Eye (tissue), 1 donor: ENCODE measurements around the gene PRKG1.

Experiments used
- DNase-seq: peaks from one replicate; pipeline ENCODE4 v3.0.0-alpha.2; 2015

The PRKG1 gene

DNA sequence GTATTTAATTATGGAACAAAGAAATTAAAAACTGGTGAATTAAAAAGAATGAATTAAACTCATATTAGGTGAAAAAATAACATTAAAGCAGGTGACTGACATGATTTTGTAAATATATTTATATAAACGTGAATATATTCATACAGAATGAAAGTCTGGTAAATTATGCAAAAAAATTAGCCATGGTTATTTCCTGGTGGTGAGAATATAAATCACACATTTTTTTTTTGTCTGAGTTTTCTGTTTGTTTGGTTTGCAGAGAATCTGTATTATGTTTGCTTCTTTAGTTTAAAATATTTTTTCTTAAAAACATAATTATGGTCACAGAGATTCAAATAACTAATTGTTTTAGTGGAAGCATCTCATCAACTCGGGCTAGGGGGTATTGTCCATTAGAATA is 698.1 kb downstream of the PRKG1 start:
- DNase-seq, result no peak

DNA sequence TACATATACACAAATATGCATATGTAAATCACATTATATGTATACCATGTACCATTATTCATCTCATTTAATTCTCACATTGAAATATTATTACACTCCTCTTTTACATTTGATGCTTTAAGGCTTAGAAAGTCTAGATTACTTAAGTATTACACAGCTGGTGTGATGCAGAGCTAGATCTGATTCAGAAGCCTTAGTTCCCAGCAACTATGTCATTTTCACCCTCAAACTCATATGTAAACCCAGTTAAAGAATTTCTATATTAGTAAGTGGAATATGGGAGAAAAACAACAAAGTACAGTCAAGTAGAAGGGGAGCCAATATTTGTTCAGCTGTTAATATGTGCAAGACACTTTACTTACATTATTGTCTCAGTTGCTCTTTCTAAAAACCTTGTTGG is 699.4 kb downstream of the PRKG1 start:
- no peak for DNase-seq

DNA sequence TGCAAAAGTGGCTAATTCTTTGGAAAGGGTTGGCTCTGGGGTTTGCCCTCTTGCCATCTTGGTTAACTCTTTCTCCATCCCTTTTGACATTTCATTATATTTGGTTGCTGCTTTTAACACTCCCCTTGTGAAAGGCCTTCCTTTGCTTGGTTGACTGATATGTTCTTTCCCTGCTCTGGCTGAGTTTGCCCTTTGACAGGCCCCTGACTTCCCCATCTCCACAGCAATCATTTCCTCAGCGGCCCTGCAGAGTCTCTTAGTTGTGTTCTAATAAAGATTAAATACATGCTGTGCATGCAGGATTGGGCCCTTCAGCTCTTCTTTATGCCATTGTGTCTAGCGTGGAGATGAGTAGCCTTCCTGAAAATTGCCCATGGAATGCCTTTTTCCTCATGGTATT is 709.7 kb downstream of the PRKG1 start:
- no peak for DNase-seq

DNA sequence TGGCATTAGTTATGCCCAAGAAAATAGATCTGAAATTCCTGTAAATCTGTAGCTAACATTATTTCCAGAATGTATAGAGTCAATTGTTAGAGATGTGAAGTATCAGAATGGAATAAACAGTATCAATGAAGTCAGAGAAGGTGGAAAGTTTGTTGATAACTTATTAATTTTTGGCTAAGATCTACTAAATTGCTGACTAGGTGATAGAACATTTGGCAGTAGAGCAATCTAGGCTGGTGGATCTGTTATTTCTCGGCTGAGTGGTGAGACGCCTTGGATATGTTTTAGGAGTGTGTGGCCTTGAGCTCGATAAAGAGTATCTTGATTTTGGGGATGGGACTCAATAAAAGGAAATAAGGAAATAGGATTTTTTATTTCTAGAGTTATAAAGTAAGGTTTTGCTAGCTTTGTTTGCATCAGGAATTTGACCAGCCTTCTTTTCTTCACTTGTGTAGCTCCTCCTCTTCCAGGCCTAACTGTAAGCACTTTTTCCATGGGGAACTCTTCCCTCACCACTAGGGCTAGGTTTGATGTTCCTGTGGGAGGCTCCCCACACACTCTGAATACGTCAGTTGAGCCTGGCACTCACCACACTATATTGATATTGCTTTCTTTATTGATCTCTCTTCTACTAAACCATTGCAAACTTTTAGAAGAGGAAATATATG is 711.9 kb downstream of the PRKG1 start:
- DNase-seq, result no peak

DNA sequence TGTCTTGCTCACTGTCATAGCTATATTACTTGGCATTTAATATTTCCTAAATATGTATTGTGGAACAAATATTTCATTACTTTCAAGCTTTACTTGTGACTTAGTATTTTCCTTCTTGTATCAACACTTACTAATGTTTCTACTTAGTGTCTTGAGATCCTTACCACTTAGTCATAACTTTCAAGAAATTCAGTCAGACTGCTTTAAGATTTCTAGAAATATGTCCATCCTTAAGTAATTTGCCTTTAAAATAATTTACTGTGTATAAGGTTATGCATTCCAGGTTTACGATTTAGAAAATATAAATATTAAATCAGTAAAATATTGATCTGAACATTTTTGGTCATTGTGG is 712.4 kb downstream of the PRKG1 start:
- DNase-seq, result no peak

DNA sequence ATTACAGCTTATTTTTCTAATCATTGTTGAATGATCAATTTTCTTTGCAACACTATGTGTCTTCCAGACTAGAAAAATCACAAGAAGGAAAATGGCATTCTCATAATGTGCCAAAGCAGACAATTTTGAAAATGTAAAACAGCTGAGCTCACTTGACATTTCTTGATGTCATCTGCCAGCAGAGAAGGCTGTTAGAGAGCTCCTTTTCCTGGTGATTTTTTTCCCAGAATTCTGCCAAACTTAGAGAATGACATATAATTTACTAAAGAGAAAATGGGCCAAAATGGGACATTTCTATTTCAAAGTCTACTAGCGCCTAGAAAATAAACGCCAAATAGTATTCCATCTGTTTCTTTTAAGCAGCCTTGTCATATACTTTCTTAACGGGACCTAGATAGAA is 714.0 kb downstream of the PRKG1 start:
- DNase-seq, result no peak

DNA sequence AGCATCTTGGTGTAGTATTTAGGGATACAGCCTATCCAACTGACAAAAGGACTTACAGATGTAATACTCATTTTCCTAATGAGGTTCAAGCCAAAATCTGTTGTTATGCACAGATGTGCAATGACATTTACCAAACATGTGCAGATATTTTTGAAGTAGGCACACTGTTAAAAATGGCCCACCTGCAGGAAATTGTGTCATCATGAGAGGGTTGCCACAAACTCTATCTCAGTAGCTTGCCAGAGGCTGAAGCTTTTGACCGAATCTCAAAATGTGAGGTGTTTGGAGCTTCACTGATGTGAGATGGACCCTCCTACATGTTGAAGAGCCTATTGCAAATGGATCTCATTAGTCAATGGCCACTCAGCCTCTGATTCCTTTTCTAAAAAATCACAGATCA is 714.8 kb downstream of the PRKG1 start:
- DNase-seq, result no peak

DNA sequence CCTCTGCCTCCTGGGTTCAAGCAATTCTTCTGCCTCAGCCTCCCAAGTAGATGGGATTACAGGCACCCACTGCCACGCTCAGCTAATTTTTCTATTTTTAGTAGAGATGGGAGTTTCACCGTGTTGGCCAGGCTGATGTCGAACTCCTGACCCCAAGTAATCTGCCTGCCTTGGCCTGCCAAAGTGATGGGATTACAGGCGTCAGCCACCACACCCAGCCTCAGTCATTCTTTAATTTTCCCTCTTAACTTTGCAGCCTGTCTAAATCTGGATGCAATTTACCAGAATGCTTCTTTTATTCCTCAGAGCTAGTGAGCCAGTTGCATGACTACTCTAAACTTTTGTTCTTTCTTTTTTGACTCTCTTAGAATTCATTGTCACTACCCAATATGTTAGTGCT is 715.6 kb downstream of the PRKG1 start:
- no peak for DNase-seq

DNA sequence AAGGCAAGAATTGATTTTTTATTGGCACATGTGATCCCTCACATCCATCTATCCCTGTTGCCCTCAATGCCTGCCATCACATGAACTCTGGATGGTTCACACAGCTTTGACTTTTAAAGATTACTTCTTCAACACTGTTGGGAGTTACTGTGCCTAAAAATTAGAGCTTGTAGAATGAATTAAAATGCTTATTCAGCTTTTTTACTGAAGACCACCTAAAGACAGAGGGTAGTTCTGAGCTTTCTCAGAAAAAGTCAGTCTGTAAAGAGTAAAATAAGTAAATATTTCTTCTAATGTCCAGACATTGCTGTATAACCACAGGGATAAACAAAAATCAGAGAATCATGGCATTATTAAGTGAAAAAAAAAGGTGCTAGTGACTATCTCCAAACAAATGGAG is 718.4 kb downstream of the PRKG1 start:
- DNase-seq, result no peak

DNA sequence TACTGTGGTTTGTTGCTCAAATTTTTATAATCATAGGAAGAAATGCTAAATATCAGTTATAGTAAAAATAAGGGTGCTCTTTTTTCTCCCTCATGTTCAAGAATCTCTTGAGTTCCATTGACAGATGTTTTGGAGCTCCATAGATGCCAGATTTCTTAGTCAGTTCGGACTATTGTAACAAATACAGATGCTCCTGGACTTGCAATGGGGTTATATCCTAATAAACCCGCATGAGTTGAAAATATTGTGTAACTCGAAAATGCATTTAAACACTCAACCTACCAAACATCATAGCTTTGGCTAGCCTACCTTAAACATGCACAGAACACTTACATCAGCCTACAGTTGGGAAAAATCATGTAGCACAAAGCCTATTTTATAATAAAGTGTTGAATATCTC is 725.8 kb downstream of the PRKG1 start:
- no peak for DNase-seq

DNA sequence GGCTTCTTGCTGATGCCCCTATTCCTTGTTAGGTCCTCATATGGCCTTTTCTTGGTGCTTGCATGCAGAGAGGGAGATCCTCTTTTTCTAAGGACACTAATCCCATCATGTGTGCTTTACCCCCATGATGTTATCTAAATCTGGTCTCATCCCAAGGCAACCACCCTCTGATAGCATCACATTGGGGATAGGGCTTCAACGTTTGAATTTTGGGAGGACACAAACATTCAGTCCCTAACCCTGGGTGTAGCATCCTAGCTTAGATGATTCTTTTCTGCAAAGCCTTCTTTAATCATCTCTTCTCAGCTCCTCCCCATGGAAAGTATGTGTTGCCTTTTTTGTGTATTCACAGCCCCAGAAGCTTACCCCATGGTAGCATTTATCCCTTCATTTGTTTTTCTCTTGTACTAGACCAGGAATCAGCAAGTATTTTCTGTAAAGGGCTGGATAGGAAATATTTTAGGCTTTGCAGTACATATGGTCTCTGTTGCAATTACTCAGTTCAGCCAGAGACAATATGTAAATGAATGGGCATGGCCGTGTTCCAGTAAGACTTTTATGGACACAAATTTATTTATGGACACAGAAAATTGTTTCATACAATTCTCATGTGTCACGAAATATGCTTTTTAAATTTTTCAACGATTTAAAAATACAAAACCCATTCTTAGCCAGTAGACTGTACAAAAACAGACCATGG is 726.6 kb downstream of the PRKG1 start:
- no peak for DNase-seq

DNA sequence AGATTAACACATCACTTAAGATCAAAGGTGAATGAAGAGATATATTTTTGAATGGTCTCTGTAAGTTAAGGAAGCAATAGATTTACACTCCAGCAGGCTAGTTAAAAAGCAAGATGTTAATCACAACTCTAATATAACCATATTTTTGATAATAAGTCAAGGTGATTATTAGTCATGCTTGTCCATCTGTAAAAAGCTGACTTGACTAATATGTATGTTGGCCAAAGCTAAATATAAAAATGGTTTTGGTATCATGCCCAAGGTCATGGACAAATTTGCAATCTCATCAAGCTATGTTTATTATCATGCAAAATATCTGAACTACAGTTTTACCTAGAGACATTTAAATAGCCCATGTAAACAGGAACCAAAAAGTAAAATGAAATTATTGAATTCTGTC is 727.7 kb downstream of the PRKG1 start:
- no peak for DNase-seq

DNA sequence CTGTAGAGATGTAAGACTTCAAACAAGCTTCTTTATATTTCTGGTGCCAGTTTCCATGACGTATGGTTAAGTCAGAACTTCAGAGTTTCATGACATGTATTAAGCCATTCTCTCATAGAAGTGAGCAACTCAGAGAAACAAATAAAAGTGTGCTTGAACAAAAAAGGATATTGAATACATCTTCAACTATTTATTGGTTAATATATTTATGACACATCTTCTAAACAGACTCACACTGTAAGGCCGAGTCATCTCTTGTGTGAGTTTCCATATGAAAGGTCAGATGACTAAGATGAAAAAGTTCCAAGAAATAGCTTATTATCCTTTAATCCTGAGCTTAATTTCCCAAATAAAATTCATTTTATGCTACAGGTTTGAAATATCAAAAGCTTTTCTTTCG is 730.6 kb downstream of the PRKG1 start:
- no peak for DNase-seq

DNA sequence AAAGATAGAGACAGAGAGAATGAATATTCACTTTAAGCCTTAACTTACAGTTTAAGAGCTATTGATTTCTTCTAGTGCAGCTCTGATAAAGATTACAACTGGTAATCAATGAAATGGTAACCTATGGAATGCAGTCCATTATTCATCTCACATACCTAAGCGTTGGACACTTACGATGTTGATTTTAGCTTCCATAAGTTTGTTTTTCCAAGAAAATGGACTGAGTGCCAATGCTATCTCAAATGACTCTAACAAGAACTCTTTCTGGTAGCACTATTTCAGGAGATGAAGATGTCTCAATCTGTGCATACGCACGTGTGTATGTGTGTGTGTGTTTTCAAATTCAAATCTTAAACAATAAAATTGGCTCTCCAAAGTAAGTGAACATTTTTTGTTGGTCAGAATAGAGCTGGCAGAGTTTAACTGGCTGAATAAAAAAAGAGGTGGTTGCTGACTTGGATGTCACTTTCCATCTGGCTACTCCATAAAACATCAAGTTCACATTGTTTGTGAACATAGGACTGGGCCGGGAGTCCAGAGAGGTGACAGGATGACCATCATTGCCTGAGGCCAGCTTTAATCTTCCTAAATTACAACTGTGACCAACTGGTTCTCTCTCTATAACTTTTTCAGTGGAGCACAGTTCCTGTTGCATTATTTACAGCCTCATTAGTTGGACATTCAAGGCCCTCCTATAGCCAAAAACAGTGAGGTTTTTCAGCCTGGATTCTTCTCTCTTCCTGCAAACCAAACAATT is 732.0 kb downstream of the PRKG1 start:
- DNase-seq, result no peak

DNA sequence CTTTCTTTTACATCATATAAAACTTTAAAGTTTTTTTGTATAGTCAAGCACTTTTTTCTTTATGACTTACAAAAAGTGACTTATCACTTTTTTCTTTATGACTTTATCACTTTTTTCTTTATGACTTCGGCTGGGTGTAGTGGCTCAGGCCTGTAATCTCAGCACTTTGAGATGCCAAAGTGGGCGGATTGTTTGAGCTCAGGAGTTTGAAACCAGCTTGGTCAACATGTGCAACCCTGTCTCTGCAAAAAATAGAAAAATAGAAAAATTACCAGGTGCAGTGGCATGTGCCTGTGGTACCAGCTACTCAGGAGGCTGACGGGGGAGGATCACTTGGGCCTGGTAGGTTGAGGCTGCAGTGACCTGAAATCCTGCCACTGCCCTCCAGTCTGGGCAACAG is 733.9 kb downstream of the PRKG1 start:
- DNase-seq, result no peak

DNA sequence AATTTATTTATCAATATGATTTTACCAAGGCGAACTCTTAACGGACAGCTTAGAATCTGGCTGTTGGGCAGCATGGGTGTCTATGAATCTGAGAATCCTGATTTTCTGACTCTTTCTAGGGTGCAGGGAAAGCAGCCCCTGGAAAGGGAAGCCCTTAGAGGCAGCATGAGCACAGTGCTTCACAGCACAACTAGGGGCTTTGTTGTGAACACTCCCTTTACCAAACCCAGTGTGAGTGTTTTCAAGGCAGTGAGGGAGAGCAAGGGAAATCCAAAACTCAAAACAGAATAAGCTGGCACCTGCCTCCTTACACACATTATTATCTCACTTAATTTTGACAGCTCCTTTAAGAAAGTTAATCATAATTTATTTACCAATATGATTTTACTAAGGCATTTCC is 741.4 kb downstream of the PRKG1 start:
- no peak for DNase-seq

DNA sequence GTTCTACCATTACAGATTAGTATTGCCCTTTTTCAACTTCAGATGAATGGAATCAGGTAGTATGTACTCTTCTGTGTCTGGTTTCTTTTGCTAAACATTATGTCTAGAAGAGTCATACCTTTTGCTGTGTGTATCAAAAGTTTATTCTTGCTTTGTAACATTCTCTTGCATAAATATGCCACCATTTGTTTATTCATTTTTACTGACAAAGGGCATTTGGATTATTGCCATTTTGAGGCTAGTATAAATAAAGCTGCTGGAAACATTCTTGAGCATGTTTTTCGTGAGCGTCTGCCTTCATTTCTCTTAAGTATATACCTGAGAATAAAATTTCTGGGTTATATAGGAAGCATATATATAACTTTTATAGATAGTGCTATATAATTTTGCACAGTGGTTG is 746.8 kb downstream of the PRKG1 start:
- no peak for DNase-seq

DNA sequence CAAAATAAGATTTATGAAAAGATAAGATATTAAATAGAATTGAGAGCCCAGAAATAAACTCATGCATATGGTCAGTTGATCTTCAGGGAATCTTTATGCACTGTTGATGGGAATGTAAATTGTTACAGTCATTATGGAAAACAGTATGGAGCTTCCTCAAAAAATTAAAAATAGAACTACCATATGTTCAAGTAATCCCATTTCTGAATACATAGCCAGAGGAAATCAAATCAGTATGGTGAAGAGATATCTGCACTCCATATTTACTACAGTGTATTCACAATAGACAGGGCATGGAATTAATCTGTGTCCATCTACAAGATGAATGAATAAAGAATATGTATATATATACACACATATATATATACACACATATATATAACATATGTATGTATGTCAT is 747.5 kb downstream of the PRKG1 start:
- DNase-seq, result no peak

DNA sequence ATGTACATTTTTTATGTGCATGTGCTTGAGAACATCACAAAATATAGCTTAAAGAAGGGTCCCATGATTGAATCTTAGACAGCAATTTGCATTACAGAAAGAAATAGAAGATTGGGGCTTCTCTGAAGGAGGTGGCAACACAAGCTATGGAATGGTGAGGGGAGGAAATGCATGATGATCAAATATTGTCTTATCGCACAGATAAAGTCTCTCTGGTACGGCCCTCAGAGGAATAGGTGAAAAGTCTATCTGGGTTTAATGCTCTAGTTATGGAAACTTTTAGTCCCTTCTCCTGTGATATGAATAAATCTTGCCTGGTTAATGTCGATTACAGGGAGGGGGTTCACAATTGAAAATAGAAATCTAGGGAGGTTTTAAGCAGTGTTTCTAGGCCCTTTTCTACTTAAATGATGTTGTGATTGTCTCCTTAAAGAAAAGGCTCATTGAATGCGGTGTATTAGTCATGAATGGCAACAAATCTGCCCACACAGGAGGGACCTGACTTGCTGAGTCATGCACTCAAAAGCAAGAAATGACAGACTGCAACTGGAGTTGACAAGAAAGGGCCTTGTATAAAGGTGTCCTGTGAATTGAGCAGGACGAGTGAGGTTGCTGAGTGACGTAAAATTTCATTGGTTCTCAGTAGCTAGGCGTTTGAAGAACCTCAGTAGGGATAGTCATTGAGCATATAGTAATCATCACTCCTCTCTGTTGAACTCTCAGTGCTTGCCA is 758.5 kb downstream of the PRKG1 start:
- no peak for DNase-seq

DNA sequence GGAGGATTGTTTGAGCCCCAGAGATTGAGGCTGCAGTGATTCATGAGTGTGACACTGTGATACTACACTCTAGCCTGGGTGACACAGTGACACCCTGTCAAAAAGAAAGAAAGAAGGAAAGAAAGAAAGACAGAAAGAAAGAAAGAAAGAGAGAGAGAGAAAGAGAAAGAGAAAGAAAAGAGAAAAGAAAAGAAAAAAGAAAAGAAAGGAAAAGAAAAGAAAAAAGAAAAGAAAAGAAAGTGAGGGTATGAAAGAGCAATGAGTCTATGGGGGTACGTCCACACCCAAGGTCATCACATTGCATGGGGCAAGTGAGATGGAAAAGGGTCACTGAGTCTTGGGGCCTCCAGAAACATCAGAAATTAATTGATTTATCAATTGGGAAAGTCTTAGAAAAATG is 760.3 kb downstream of the PRKG1 start:
- DNase-seq, result no peak

DNA sequence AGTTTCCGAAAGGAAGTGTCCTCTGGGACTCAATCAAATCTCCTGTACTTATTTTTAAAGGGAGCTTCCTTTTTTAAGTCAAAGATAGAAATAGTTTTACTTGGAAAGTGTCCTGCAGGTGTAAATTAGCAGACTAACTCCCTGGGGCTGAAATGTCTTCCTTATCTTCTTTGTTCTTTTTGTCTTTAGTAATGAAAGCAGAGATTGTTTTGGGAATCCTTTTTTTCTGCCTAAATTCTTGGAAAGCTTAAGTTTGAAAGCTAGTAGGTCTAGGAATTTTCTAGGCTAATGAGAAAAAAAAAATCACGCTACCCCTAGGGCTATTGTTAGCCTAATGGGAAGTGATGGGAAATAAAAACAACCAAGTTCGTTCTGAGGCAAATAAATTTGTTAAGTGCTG is 764.2 kb downstream of the PRKG1 start:
- DNase-seq, result no peak

DNA sequence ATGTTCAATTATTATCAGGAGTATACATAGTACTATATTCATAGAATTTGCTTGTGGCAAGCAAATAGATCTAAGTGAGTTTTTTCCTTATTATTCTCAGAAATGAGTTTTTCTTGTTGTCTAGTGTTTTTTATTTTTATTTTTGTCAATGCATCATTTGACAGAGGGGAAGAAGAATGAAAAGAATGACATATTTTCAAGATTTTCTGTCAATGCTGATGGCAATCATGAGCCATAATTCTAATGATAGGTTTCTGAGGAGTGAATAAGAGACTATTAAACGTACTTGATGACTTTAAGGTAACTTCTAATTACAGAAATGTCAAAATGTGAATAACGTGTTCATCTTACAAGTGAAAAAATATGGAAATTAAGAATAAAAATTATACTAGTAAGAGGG is 769.7 kb downstream of the PRKG1 start:
- no peak for DNase-seq

DNA sequence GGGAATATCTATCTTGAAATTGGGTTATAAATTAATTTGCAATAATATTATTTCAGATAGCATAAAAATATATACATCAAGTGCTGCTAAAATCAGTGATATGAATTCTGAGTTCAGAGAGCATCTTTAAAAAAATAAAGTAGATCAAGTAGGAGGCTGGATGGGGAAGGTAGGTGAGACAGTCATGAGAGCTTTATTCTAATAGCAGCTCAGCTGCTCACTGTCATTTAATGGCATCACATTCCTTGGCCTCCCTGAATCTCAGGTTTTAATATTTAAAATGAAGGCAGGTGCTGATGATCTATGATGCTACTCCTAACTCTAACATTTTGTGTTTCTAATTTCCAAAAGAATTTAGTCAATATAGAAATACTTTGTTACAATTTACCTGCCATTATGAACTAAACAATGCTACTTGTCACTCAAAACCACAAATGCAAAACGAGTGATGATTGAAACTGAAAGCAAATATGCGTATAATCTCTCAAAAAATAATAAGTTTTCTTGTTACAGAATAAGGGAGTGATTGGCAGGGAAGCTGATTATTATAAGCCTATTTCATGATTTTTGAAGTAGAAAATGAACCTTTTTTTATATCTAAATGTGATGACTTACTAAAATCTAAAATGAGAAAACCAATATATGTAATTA is 772.7 kb downstream of the PRKG1 start:
- no peak for DNase-seq
